Activated T-cell treated with anti-CD3 and anti-CD28 coated beads for 1 hour (primary cell): ENCODE measurements around the gene ARHGAP24.

Experiments used
- DNase-seq: peaks from one replicate; pipeline ENCODE4 v3.0.0-alpha.2; 2020; ENCODE audit warnings: low read depth

The ARHGAP24 gene

GRCh38 chr4:85580489-85580888, 105.5 kb downstream of the ARHGAP24 start:
- DNase-seq = no peak

- no peak for DNase-seq
Observed at GRCh38 chr4:85587952-85588351, 113.0 kb downstream of the ARHGAP24 start.

GRCh38 chr4:85591406-85592098, 116.6 kb downstream of the ARHGAP24 start:
- DNase-seq = no peak

- DNase-seq = no peak
Observed at GRCh38 chr4:85595098-85595775, 120.3 kb downstream of the ARHGAP24 start.

GRCh38 chr4:85595796-85596559, 121.0 kb downstream of the ARHGAP24 start:
- no peak for DNase-seq

- DNase-seq = no peak
Observed at GRCh38 chr4:85598936-85599335, 124.0 kb downstream of the ARHGAP24 start.

- DNase-seq = no peak
Observed at GRCh38 chr4:85600501-85600900, 125.6 kb downstream of the ARHGAP24 start.

GRCh38 chr4:85603437-85604336, 128.7 kb downstream of the ARHGAP24 start:
- no peak for DNase-seq

GRCh38 chr4:85606505-85606904, 131.6 kb downstream of the ARHGAP24 start:
- DNase-seq = no peak

- no peak for DNase-seq
Observed at GRCh38 chr4:85607624-85608023, 132.7 kb downstream of the ARHGAP24 start.

GRCh38 chr4:85610450-85610849, 135.5 kb downstream of the ARHGAP24 start:
- no peak for DNase-seq

- DNase-seq = no peak
Observed at GRCh38 chr4:85611661-85612060, 136.7 kb downstream of the ARHGAP24 start.

GRCh38 chr4:85613901-85614300, 139.0 kb downstream of the ARHGAP24 start:
- no peak for DNase-seq

GRCh38 chr4:85615952-85616351, 141.0 kb downstream of the ARHGAP24 start:
- no peak for DNase-seq

GRCh38 chr4:85617202-85617601, 142.3 kb downstream of the ARHGAP24 start:
- no peak for DNase-seq

- DNase-seq = no peak
Observed at GRCh38 chr4:85632981-85633380, 158.0 kb downstream of the ARHGAP24 start.

- DNase-seq = no peak
Observed at GRCh38 chr4:85637778-85638177, 162.8 kb downstream of the ARHGAP24 start.

GRCh38 chr4:85639946-85640345, 165.0 kb downstream of the ARHGAP24 start:
- no peak for DNase-seq

- DNase-seq = no peak
Observed at GRCh38 chr4:85642356-85643100, 167.6 kb downstream of the ARHGAP24 start.

GRCh38 chr4:85644061-85644460, 169.1 kb downstream of the ARHGAP24 start:
- no peak for DNase-seq

GRCh38 chr4:85650908-85651307, 176.0 kb downstream of the ARHGAP24 start:
- DNase-seq = no peak
